Neural progenitor cell (in vitro differentiated cells): ENCODE data around the gene CDH2. TPM values are rescaled to one million over a fixed set of nuclear protein-coding genes. Genes with fewer than 3 reads are reported as not detected.

Experiments
- DNase-seq: peaks from one replicate; pipeline ENCODE4 v3.0.0-alpha.2; 2016; ENCODE audit warnings: low spot score
- H2AFZ ChIP-seq: fragments of 200-600 bp; sonication (generic); replicated peaks from 2 replicates; pipeline ENCODE4 v1.6.1; 2016; ENCODE audit warnings: antibody characterized with exemption
- H3F3A ChIP-seq: fragments of 200-600 bp; sonication (generic); 2 replicates; pipeline ENCODE4 v1.6.1; 2016; ENCODE audit warnings: antibody characterized with exemption, low read depth
- H3K27ac ChIP-seq: fragments of 200-600 bp; sonication (generic); 2 replicates; pipeline ENCODE4 v1.5.1; 2016; ENCODE audit warnings: mild to moderate bottlenecking
- H3K27me3 ChIP-seq: fragments of 200-600 bp; sonication (generic); 2 replicates; pipeline ENCODE4 v1.6.1; 2016; ENCODE audit warnings: mild to moderate bottlenecking, moderate library complexity
- H3K36me3 ChIP-seq: fragments of 200-600 bp; sonication (generic); 2 replicates; pipeline ENCODE4 v1.5.1; 2016
- H3K4me1 ChIP-seq: fragments of 200-600 bp; sonication (generic); 2 replicates; pipeline ENCODE4 v1.6.1; 2016; ENCODE audit warnings: mixed run types
- H3K4me2 ChIP-seq: fragments of 200-600 bp; sonication (generic); 2 replicates; pipeline ENCODE4 v1.6.1; 2016
- H3K4me3 ChIP-seq: fragments of 200-600 bp; sonication (generic); 2 replicates; pipeline ENCODE4 v1.5.1; 2016
- H3K79me2 ChIP-seq: fragments of 200-600 bp; sonication (generic); 2 replicates; pipeline ENCODE4 v1.6.1; 2016; ENCODE audit warnings: low read depth
- H3K9ac ChIP-seq: fragments of 200-600 bp; sonication (generic); 2 replicates; pipeline ENCODE4 v1.6.1; 2016
- H3K9me3 ChIP-seq: fragments of 200-600 bp; sonication (generic); 2 replicates; pipeline ENCODE4 v1.5.1; 2016; ENCODE audit warnings: low read depth
- H4K20me1 ChIP-seq: fragments of 200-600 bp; sonication (generic); 2 replicates; pipeline ENCODE4 v1.6.1; 2016; ENCODE audit warnings: low read depth
- H3K27ac Mint-ChIP-seq: 3 replicates; pipeline ENCODE4 v1.8.0; 2021; ENCODE audit warnings: mixed read lengths
- H3K27me3 Mint-ChIP-seq: 2 replicates; pipeline ENCODE4 v1.8.0; 2022; ENCODE audit warnings: low read depth, mild to moderate bottlenecking, inconsistent platforms, moderate library complexity, mixed read lengths; ENCODE audit not compliant: insufficient read depth
- H3K36me3 Mint-ChIP-seq: 3 replicates; pipeline ENCODE4 v1.8.0; 2021; ENCODE audit warnings: mixed read lengths
- H3K4me1 Mint-ChIP-seq: 3 replicates; pipeline ENCODE4 v1.8.0; 2021; ENCODE audit warnings: mixed read lengths
- H3K4me3 Mint-ChIP-seq: 3 replicates; pipeline ENCODE4 v1.8.0; 2021; ENCODE audit warnings: mild to moderate bottlenecking, moderate library complexity, mixed read lengths
- H3K9me3 Mint-ChIP-seq: 3 replicates; pipeline ENCODE4 v1.8.0; 2020; ENCODE audit warnings: mixed read lengths
- CTCF ChIP-seq: fragments of 200-600 bp; sonication (generic); IDR thresholded peaks from 2 replicates; pipeline ENCODE4 v1.5.1; 2017; ENCODE audit warnings: antibody characterized with exemption, mild to moderate bottlenecking
- EZH2 ChIP-seq: fragments of 200-600 bp; sonication (generic); IDR thresholded peaks from 2 replicates; pipeline ENCODE4 v1.6.1; 2017; ENCODE audit warnings: antibody characterized with exemption, mild to moderate bottlenecking, moderate library complexity
- EZH2phosphoT487 ChIP-seq: fragments of 200-600 bp; sonication (generic); IDR thresholded peaks from 2 replicates; pipeline ENCODE4 v1.6.1; 2017; ENCODE audit warnings: antibody characterized with exemption
- total RNA-seq: library from RNA; depleted of rRNA; stranded (reverse); fragments of >200 nt; gene quantifications from 2 replicates; pipeline ENCODE4 v1.2.3, GENCODE V29; 2015; ENCODE audit warnings: low replicate concordance

The CDH2 gene
- total RNA-seq, 1 donor from 2014 or later = 459 TPM

DNA sequence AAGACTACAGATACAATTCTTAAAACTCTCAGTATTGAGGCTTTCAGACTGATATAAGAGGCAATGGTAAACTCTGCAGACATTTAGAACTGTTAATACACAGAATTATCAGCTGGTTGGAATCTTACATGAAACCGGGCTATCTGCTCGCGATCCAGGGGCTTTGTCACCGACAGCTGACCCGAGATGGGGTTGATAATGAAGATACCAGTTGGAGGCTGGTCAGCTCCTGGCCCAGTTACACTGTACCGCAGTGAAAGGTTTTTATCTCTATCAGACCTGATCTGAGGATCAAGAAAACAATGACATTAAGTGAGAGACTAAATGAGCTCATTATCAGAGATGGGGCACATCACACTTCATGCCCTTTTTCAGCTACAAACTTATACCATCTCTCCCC, 167.3 kb downstream of the CDH2 start:
- no peaks in the 10 kb centered on the region for H3K9me3 ChIP-seq
- no peak overlapping the region for H3K4me3 ChIP-seq
- H3K27me3 Mint-ChIP-seq = no peaks in the 10 kb centered on the region
- no peak overlapping the region for H3K4me3 Mint-ChIP-seq
- no peak for DNase-seq
- H3K36me3 Mint-ChIP-seq = peaks cover 48% of the 10 kb centered on the region
- no peaks in the 10 kb centered on the region for H3K27me3 ChIP-seq
- no peak overlapping the region for H3K4me2 ChIP-seq
- no peak overlapping the region for H3K27ac ChIP-seq
- no peaks in the 10 kb centered on the region for H3K9me3 Mint-ChIP-seq
- peaks cover 16% of the 10 kb centered on the region for H3K4me1 ChIP-seq
- peaks cover 23% of the 10 kb centered on the region for H3K4me1 Mint-ChIP-seq
- H3F3A ChIP-seq = peaks cover 13% of the 10 kb centered on the region
- H4K20me1 ChIP-seq = peaks cover 19% of the 10 kb centered on the region
- peaks cover 46% of the 10 kb centered on the region for H3K36me3 ChIP-seq
- H3K27ac Mint-ChIP-seq = peak overlapping the region; percentile 42
- H3K79me2 ChIP-seq = peaks cover 52% of the 10 kb centered on the region
- no peak overlapping the region for H3K9ac ChIP-seq
- TF ChIP-seq CTCF (no peak), EZH2phosphoT487 (no peak), EZH2 (no peak)
- H2AFZ ChIP-seq = no peak overlapping the region

DNA sequence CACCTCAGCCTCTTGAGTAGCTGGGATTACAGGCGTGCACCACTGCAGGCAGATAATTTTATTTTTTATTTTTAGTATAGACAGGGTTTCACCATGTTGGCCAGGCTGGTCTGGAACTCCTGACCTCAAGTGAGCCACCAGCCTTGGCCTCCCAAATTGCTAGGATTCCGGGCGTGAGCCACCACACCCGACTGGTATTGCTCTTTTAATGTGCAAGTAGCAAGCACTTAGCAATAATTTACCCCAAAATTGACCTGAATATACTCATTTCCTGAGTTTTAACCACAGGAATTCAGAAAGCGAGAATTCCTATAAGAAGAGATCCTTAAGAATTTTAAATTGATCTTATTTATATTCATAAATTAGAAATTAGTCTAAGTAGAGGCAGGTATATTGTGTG, 169.1 kb downstream of the CDH2 start:
- Mint-ChIP-seq H3K9me3 (no peaks in the 10 kb centered on the region), H3K36me3 (peaks cover 55% of the 10 kb centered on the region)

DNA sequence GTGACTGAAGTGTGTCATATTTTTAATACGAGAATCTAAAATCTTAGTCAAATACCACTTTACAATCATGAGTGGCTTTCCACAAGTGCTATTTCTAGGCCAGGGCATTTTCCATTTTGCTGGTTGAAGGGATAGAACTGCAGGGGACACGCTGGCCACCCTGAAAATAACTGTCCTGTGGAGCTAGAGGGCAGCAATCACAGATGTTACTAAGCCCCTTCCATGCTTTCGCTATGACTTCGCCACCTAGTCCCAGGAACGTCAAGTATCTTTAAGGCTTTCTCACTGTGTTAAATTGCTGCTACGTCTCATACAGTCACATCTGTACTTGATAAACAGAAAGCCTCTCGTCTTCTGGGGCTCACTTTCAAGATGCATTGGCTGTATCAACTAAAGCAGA, 171.8 kb downstream of the CDH2 start:
- peak; percentile 11 for DNase-seq
- Histone ChIP-seq H3K79me2 (peaks cover 41% of the 10 kb centered on the region), H4K20me1 (no peaks in the 10 kb centered on the region), H3K36me3 (peaks cover 63% of the 10 kb centered on the region), H3F3A (peaks cover 11% of the 10 kb centered on the region), H3K27ac (no peak overlapping the region), H2AFZ (no peak overlapping the region), H3K9me3 (no peaks in the 10 kb centered on the region), H3K4me1 (no peaks in the 10 kb centered on the region), H3K4me3 (no peak overlapping the region), H3K4me2 (no peak overlapping the region), H3K27me3 (no peaks in the 10 kb centered on the region), H3K9ac (no peak overlapping the region)
- Mint-ChIP-seq H3K4me3 (no peak overlapping the region), H3K27ac (no peak overlapping the region), H3K9me3 (no peaks in the 10 kb centered on the region), H3K27me3 (no peaks in the 10 kb centered on the region), H3K36me3 (peaks cover 62% of the 10 kb centered on the region), H3K4me1 (peaks cover 7% of the 10 kb centered on the region)
- TF ChIP-seq CTCF (peak; percentile 26), EZH2 (no peak)

More for the DNA sequence above, 169.1 kb downstream of the CDH2 start:
- peaks cover 49% of the 10 kb centered on the region for H3K79me2 ChIP-seq
- peaks cover 53% of the 10 kb centered on the region for H3K36me3 ChIP-seq
- H4K20me1 ChIP-seq = peaks cover 12% of the 10 kb centered on the region
- H3K9me3 ChIP-seq = no peaks in the 10 kb centered on the region
- Mint-ChIP-seq H3K27ac (no peak overlapping the region), H3K4me1 (peaks cover 18% of the 10 kb centered on the region), H3K4me3 (no peak overlapping the region), H3K27me3 (no peaks in the 10 kb centered on the region)
- peaks cover 16% of the 10 kb centered on the region for H3K4me1 ChIP-seq
- no peak overlapping the region for H2AFZ ChIP-seq
- TF ChIP-seq EZH2 = no peak
- no peak for TF ChIP-seq CTCF
- no peak for TF ChIP-seq EZH2phosphoT487
- DNase-seq = no peak
- H3K4me3 ChIP-seq = no peak overlapping the region
- no peak overlapping the region for H3K9ac ChIP-seq
- H3K4me2 ChIP-seq = no peak overlapping the region
- H3F3A ChIP-seq = peaks cover 11% of the 10 kb centered on the region
- no peak overlapping the region for H3K27ac ChIP-seq
- H3K27me3 ChIP-seq = no peaks in the 10 kb centered on the region
